WTC11 (cell line): ENCODE data around the gene NPAS2. TPM values are rescaled to one million over a fixed set of nuclear protein-coding genes. Genes with fewer than 3 reads are reported as not detected.

Experiments used
- ATAC-seq: fragments of 200-7000 bp; cut with Tn5 transposase; 2 replicates; pipeline ENCODE4 v1.10.0; 2021; ENCODE audit warnings: mild to moderate bottlenecking, moderate library complexity
- CTCF ChIA-PET: fragments of 300-600 bp; sonication (Branson Sonifier 250); formaldehyde crosslinking; loops from one replicate; lab custom pipeline; 2021; ENCODE audit warnings: antibody characterized with exemption; lab: Charles Lee
- POLR2A ChIA-PET: fragments of 350-600 bp; sonication (Branson Sonifier 250); formaldehyde crosslinking; loops from one replicate; lab custom pipeline; 2021; ENCODE audit warnings: antibody characterized with exemption; lab: Charles Lee
- DNase-seq: peaks from one replicate; pipeline ENCODE4 v3.0.0; 2021; ENCODE audit warnings: low spot score
- H3K27ac Mint-ChIP-seq: 2 replicates; pipeline ENCODE4 v1.8.0; 2021; ENCODE audit warnings: mixed read lengths
- H3K27me3 Mint-ChIP-seq: 2 replicates; pipeline ENCODE4 v1.8.0; 2021; ENCODE audit warnings: low read depth, mild to moderate bottlenecking, moderate library complexity, mixed read lengths
- H3K36me3 Mint-ChIP-seq: 2 replicates; pipeline ENCODE4 v1.8.0; 2021; ENCODE audit warnings: mixed read lengths
- H3K4me1 Mint-ChIP-seq: 2 replicates; pipeline ENCODE4 v1.8.0; 2022; ENCODE audit warnings: mixed read lengths
- H3K4me3 Mint-ChIP-seq: 2 replicates; pipeline ENCODE4 v1.8.0; 2021; ENCODE audit warnings: mild to moderate bottlenecking, moderate library complexity, mixed read lengths
- H3K9me3 Mint-ChIP-seq: 2 replicates; pipeline ENCODE4 v1.8.0; 2021; ENCODE audit warnings: mixed read lengths
- CREM ChIP-seq: sonication (generic); formaldehyde crosslinking; IDR thresholded peaks from 2 replicates; pipeline ENCODE4 v1.8.1; 2022; ENCODE audit warnings: mild to moderate bottlenecking, missing genetic modification reagents, moderate library complexity
- FOXJ3 ChIP-seq: sonication (generic); formaldehyde crosslinking; IDR thresholded peaks from 2 replicates; pipeline ENCODE4 v1.9.0; 2021; ENCODE audit warnings: missing genetic modification reagents, mild to moderate bottlenecking, borderline replicate concordance
- MYBL2 ChIP-seq: sonication (generic); formaldehyde crosslinking; IDR thresholded peaks from 2 replicates; pipeline ENCODE4 v1.8.1; 2023; ENCODE audit warnings: mild to moderate bottlenecking, moderate library complexity, missing genetic modification reagents
- NFATC4 ChIP-seq: fragments of 250-450 bp; sonication (Bioruptor Pico); IDR thresholded peaks from 2 replicates; pipeline ENCODE4 v1.9.0; 2021; ENCODE audit warnings: mild to moderate bottlenecking
- NR2C2 ChIP-seq: sonication (generic); formaldehyde crosslinking; IDR thresholded peaks from 2 replicates; pipeline ENCODE4 v1.8.0; 2022; ENCODE audit warnings: mild to moderate bottlenecking, missing genetic modification reagents
- SMAD3 ChIP-seq: sonication (generic); formaldehyde crosslinking; IDR thresholded peaks from 2 replicates; pipeline ENCODE4 v1.8.0; 2022; ENCODE audit warnings: missing genetic modification reagents, mild to moderate bottlenecking, borderline replicate concordance
- SOX15 ChIP-seq: fragments of 250-450 bp; sonication (Bioruptor Pico); IDR thresholded peaks from 2 replicates; pipeline ENCODE4 v1.9.0; 2021; ENCODE audit warnings: mild to moderate bottlenecking
- ZNF219 ChIP-seq: sonication (generic); formaldehyde crosslinking; IDR thresholded peaks from 2 replicates; pipeline ENCODE4 v1.8.0; 2023; ENCODE audit warnings: missing genetic modification reagents, mild to moderate bottlenecking, borderline replicate concordance
- ZNF263 ChIP-seq: sonication (generic); formaldehyde crosslinking; IDR thresholded peaks from 2 replicates; pipeline ENCODE4 v1.8.1; 2022; ENCODE audit warnings: low read depth, mild to moderate bottlenecking, moderate library complexity, missing genetic modification reagents
- ZNF671 ChIP-seq: fragments of 250-450 bp; sonication (Bioruptor Pico); IDR thresholded peaks from 2 replicates; pipeline ENCODE4 v1.8.0; 2021; ENCODE audit warnings: mild to moderate bottlenecking
- total RNA-seq: library from RNA; stranded (reverse); gene quantifications from 3 replicates; pipeline ENCODE4 v1.2.3, GENCODE V29; 2021
- TF ChIP-seq, protein P1 (sequence below): sonication (generic); formaldehyde crosslinking; IDR thresholded peaks from 2 replicates; pipeline ENCODE4 v1.8.0; 2022; ENCODE audit warnings: missing genetic modification reagents
- TF ChIP-seq, protein P2 (sequence below): sonication (generic); formaldehyde crosslinking; IDR thresholded peaks from 2 replicates; pipeline ENCODE4 v1.8.1; 2023; ENCODE audit warnings: mild to moderate bottlenecking, missing genetic modification reagents
- TF ChIP-seq, protein P3 (sequence below): sonication (generic); formaldehyde crosslinking; IDR thresholded peaks from 2 replicates; pipeline ENCODE4 v1.8.1; 2022; ENCODE audit warnings: mild to moderate bottlenecking, missing genetic modification reagents, moderate library complexity, borderline replicate concordance
- TF ChIP-seq, protein P4 (sequence below): sonication (generic); formaldehyde crosslinking; IDR thresholded peaks from 2 replicates; pipeline ENCODE4 v1.8.1; 2022; ENCODE audit warnings: missing genetic modification reagents, borderline replicate concordance
- TF ChIP-seq, protein P5 (sequence below): sonication (generic); formaldehyde crosslinking; IDR thresholded peaks from 2 replicates; pipeline ENCODE4 v1.8.0; 2022; ENCODE audit warnings: mild to moderate bottlenecking, missing genetic modification reagents
- TF ChIP-seq, protein P6 (sequence below): sonication (generic); formaldehyde crosslinking; IDR thresholded peaks from 2 replicates; pipeline ENCODE4 v1.8.1; 2023; ENCODE audit warnings: mild to moderate bottlenecking, missing genetic modification reagents, moderate library complexity
- TF ChIP-seq, protein P7 (sequence below): fragments of 250-450 bp; sonication (Bioruptor Pico); IDR thresholded peaks from 2 replicates; pipeline ENCODE4 v1.9.0; 2021; ENCODE audit warnings: moderate library complexity, mild to moderate bottlenecking, inconsistent platforms, borderline replicate concordance
- TF ChIP-seq, protein P8 (sequence below): fragments of 250-450 bp; sonication (Bioruptor Pico); IDR thresholded peaks from 2 replicates; pipeline ENCODE4 v2.1.2; 2022; ENCODE audit warnings: mild to moderate bottlenecking, moderate library complexity

The NPAS2 gene
- total RNA-seq, 1 experiment from 2014 or later: 2.6 TPM

DNA sequence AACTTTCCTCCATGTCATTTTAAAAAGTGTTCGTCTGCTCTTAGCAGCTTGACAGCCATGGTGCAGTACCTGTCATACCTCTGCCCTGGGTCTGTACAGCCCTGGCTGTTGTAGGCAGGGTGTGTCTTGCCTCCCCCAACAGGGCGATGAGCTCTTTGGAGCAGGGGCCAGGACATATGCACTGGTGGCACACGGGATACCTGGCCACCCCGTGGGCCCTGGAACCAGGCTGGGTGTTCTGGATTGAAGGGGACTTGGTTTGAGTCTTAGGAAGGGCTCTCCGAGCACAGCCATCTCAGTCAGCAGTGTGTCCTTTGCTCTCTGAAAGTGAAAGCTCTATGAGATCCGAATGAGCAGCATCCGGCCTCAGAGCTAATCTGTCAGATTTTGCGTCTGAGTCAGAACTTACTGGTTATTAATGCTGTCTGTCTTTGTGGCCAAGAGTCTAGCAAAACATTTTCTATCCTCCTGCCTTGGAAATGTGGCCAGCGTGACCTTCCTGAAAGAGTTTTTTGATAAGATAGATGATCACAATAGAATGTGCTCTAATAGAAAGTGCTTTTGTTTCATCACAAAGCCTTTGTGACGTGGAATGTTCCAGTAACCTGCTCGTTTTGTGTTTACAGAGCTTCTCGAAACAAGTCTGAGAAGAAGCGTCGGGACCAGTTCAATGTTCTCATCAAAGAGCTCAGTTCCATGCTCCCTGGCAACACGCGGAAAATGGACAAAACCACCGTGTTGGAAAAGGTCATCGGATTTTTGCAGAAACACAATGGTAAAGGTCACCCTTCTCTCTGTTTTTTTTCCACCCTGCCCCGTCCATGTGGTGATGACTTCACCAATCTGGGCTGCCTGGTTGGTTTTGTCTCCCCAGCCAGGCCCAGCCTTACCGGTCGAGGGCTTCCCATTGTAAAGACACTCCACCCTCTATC, 104.8 kb downstream of the NPAS2 start:
- H3K4me1 Mint-ChIP-seq: no peaks in the 10 kb centered on the region
- no peak for ATAC-seq
- POLR2A ChIA-PET: no interaction called here
- H3K4me3 Mint-ChIP-seq: no peak overlapping the region
- no peaks in the 10 kb centered on the region for H3K27me3 Mint-ChIP-seq
- H3K36me3 Mint-ChIP-seq: no peaks in the 10 kb centered on the region
- H3K9me3 Mint-ChIP-seq: no peaks in the 10 kb centered on the region
- TF ChIP-seq FOXJ3 (CRISPR knock-in tag) (no peak), SOX15 (CRISPR knock-in tag) (no peak), NFATC4 (CRISPR knock-in tag) (no peak), MYBL2 (no peak), ZNF219 (CRISPR knock-in tag) (no peak), NR2C2 (no peak), ZNF263 (CRISPR knock-in tag) (no peak), SMAD3 (CRISPR knock-in tag) (no peak), ZNF671 (CRISPR knock-in tag) (no peak), CREM (CRISPR knock-in tag) (no peak)
- TF ChIP-seq, protein P1, sequence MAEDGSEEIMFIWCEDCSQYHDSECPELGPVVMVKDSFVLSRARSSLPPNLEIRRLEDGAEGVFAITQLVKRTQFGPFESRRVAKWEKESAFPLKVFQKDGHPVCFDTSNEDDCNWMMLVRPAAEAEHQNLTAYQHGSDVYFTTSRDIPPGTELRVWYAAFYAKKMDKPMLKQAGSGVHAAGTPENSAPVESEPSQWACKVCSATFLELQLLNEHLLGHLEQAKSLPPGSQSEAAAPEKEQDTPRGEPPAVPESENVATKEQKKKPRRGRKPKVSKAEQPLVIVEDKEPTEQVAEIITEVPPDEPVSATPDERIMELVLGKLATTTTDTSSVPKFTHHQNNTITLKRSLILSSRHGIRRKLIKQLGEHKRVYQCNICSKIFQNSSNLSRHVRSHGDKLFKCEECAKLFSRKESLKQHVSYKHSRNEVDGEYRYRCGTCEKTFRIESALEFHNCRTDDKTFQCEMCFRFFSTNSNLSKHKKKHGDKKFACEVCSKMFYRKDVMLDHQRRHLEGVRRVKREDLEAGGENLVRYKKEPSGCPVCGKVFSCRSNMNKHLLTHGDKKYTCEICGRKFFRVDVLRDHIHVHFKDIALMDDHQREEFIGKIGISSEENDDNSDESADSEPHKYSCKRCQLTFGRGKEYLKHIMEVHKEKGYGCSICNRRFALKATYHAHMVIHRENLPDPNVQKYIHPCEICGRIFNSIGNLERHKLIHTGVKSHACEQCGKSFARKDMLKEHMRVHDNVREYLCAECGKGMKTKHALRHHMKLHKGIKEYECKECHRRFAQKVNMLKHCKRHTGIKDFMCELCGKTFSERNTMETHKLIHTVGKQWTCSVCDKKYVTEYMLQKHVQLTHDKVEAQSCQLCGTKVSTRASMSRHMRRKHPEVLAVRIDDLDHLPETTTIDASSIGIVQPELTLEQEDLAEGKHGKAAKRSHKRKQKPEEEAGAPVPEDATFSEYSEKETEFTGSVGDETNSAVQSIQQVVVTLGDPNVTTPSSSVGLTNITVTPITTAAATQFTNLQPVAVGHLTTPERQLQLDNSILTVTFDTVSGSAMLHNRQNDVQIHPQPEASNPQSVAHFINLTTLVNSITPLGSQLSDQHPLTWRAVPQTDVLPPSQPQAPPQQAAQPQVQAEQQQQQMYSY: no peak
- TF ChIP-seq, protein P2, sequence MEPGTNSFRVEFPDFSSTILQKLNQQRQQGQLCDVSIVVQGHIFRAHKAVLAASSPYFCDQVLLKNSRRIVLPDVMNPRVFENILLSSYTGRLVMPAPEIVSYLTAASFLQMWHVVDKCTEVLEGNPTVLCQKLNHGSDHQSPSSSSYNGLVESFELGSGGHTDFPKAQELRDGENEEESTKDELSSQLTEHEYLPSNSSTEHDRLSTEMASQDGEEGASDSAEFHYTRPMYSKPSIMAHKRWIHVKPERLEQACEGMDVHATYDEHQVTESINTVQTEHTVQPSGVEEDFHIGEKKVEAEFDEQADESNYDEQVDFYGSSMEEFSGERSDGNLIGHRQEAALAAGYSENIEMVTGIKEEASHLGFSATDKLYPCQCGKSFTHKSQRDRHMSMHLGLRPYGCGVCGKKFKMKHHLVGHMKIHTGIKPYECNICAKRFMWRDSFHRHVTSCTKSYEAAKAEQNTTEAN: no peak
- TF ChIP-seq, protein P3, sequence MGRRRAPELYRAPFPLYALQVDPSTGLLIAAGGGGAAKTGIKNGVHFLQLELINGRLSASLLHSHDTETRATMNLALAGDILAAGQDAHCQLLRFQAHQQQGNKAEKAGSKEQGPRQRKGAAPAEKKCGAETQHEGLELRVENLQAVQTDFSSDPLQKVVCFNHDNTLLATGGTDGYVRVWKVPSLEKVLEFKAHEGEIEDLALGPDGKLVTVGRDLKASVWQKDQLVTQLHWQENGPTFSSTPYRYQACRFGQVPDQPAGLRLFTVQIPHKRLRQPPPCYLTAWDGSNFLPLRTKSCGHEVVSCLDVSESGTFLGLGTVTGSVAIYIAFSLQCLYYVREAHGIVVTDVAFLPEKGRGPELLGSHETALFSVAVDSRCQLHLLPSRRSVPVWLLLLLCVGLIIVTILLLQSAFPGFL (CRISPR knock-in tag): no peak
- TF ChIP-seq, protein P4, sequence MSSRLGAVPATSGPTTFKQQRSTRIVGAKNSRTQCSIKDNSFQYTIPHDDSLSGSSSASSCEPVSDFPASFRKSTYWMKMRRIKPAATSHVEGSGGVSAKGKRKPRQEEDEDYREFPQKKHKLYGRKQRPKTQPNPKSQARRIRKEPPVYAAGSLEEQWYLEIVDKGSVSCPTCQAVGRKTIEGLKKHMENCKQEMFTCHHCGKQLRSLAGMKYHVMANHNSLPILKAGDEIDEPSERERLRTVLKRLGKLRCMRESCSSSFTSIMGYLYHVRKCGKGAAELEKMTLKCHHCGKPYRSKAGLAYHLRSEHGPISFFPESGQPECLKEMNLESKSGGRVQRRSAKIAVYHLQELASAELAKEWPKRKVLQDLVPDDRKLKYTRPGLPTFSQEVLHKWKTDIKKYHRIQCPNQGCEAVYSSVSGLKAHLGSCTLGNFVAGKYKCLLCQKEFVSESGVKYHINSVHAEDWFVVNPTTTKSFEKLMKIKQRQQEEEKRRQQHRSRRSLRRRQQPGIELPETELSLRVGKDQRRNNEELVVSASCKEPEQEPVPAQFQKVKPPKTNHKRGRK: no peak
- TF ChIP-seq, protein P5, sequence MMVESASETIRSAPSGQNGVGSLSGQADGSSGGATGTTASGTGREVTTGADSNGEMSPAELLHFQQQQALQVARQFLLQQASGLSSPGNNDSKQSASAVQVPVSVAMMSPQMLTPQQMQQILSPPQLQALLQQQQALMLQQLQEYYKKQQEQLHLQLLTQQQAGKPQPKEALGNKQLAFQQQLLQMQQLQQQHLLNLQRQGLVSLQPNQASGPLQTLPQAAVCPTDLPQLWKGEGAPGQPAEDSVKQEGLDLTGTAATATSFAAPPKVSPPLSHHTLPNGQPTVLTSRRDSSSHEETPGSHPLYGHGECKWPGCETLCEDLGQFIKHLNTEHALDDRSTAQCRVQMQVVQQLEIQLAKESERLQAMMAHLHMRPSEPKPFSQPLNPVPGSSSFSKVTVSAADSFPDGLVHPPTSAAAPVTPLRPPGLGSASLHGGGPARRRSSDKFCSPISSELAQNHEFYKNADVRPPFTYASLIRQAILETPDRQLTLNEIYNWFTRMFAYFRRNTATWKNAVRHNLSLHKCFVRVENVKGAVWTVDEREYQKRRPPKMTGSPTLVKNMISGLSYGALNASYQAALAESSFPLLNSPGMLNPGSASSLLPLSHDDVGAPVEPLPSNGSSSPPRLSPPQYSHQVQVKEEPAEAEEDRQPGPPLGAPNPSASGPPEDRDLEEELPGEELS: no peak
- TF ChIP-seq, protein P6, sequence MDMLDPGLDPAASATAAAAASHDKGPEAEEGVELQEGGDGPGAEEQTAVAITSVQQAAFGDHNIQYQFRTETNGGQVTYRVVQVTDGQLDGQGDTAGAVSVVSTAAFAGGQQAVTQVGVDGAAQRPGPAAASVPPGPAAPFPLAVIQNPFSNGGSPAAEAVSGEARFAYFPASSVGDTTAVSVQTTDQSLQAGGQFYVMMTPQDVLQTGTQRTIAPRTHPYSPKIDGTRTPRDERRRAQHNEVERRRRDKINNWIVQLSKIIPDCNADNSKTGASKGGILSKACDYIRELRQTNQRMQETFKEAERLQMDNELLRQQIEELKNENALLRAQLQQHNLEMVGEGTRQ (CRISPR knock-in tag): no peak
- TF ChIP-seq, protein P7, sequence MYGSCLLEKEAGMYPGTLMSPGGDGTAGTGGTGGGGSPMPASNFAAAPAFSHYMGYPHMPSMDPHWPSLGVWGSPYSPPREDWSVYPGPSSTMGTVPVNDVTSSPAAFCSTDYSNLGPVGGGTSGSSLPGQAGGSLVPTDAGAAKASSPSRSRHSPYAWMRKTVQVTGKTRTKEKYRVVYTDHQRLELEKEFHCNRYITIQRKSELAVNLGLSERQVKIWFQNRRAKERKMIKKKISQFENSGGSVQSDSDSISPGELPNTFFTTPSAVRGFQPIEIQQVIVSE: no peak
- TF ChIP-seq, protein P8, sequence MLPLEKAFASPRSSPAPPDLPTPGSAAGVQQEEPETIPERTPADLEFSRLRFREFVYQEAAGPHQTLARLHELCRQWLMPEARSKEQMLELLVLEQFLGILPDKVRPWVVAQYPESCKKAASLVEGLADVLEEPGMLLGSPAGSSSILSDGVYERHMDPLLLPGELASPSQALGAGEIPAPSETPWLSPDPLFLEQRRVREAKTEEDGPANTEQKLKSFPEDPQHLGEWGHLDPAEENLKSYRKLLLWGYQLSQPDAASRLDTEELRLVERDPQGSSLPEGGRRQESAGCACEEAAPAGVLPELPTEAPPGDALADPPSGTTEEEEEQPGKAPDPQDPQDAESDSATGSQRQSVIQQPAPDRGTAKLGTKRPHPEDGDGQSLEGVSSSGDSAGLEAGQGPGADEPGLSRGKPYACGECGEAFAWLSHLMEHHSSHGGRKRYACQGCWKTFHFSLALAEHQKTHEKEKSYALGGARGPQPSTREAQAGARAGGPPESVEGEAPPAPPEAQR: no peak
- TF ChIP-seq, all 79 proteins: peak for 0
- DNase-seq: no peak
- CTCF ChIA-PET: interaction anchor here (0.5 kb wide), 1 partner anchor 357 kb away, joined by 3 read pairs; no protein-coding TSS in a partner anchor
- H3K27ac Mint-ChIP-seq: no peak overlapping the region
